GM12878 (cell line): ENCODE data around the gene PLK5.

ENCODE experiments used
- BCL11A ChIP-seq: IDR thresholded peaks from 2 replicates; pipeline ENCODE4 v1.6.1; 2011; ENCODE audit warnings: low read depth, low read length
- CTCF ChIP-seq, 3 experiments: IDR thresholded peaks in 2 of 3; conservative IDR thresholded peaks in 1 of 3; 2 replicates each; pipeline ENCODE4 v1.5.1; 2011; ENCODE audit warnings: low read depth in 3 of 3, low read length in 3 of 3, mild to moderate bottlenecking in 3 of 3, control low read depth in 2 of 3, moderate library complexity in 2 of 3, inconsistent platforms in 1 of 3, mixed read lengths in 1 of 3; ENCODE audit not compliant: control insufficient read depth in 2 of 3, insufficient read depth in 1 of 3; ENCODE audit errors: extremely low read depth in 1 of 3
- EZH2 ChIP-seq: IDR thresholded peaks from 2 replicates; pipeline ENCODE4 v1.6.1; 2012; ENCODE audit warnings: low read depth, mild to moderate bottlenecking, control low read depth, inconsistent platforms, low read length, borderline replicate concordance; ENCODE audit not compliant: control insufficient read depth
- JUNB ChIP-seq: IDR thresholded peaks from 2 replicates; pipeline ENCODE4 v1.6.1; 2016; ENCODE audit warnings: antibody characterized with exemption, mild to moderate bottlenecking
- POLR2A ChIP-seq: IDR thresholded peaks from 2 replicates; pipeline ENCODE4 v1.6.1; 2011; ENCODE audit warnings: low read depth, mild to moderate bottlenecking, low read length
- RAD21 ChIP-seq: IDR thresholded peaks from 2 replicates; pipeline ENCODE4 v1.6.1; 2011; ENCODE audit warnings: mild to moderate bottlenecking, low read depth, low read length, moderate library complexity; ENCODE audit not compliant: insufficient read depth
- REST ChIP-seq: IDR thresholded peaks from 2 replicates; pipeline ENCODE4 v1.6.1; 2012; ENCODE audit warnings: mild to moderate bottlenecking, low read depth, low read length
- SIN3A ChIP-seq: IDR thresholded peaks from 2 replicates; pipeline ENCODE4 v1.6.1; 2012; ENCODE audit warnings: low read depth, low read length, improper control_type of control experiment
- TAF1 ChIP-seq: IDR thresholded peaks from 2 replicates; pipeline ENCODE4 v1.6.1; 2011; ENCODE audit warnings: mild to moderate bottlenecking, low read depth, low read length, borderline replicate concordance
- TBL1XR1 ChIP-seq: IDR thresholded peaks from 2 replicates; pipeline ENCODE4 v1.6.1; 2012; ENCODE audit warnings: low read depth, low read length, improper control_type of control experiment
- USF1 ChIP-seq: IDR thresholded peaks from 2 replicates; pipeline ENCODE4 v1.6.1; 2011; ENCODE audit warnings: borderline replicate concordance, low read depth, mild to moderate bottlenecking, moderate library complexity, mixed read lengths, low read length; ENCODE audit not compliant: insufficient read depth; ENCODE audit errors: extremely low read length
- YBX1 ChIP-seq: fragments of 450-650 bp; IDR thresholded peaks from 2 replicates; pipeline ENCODE4 v1.6.1; 2016; ENCODE audit warnings: antibody characterized with exemption
- ZZZ3 ChIP-seq: IDR thresholded peaks from 2 replicates; pipeline ENCODE4 v1.6.1; 2011; ENCODE audit warnings: low read depth; ENCODE audit not compliant: control insufficient read depth, insufficient read length

- no peak for TF ChIP-seq YBX1
- peak; percentile 51; the same call in 1 of the 2 replicates for TF ChIP-seq POLR2A
- no peak for TF ChIP-seq TAF1
- TF ChIP-seq EZH2, result no peak
- TF ChIP-seq JUNB, result no peak
- no peak for TF ChIP-seq CTCF (IDR thresholded peaks at IDR 0.05 in 2 of 3, conservative IDR thresholded peaks at IDR 0.05 in 1 of 3; ENCODE audit: control insufficient read depth in 2 of 3, extremely low read depth in 1 of 3, insufficient read depth in 1 of 3, low read depth in 3 of 3, low read length in 3 of 3)
- TF ChIP-seq BCL11A, result no peak
- TF ChIP-seq REST, result no peak
- TF ChIP-seq RAD21, result no peak
- TF ChIP-seq ZZZ3, result no peak
- TF ChIP-seq SIN3A, result no peak
- no peak for TF ChIP-seq TBL1XR1
- no peak for TF ChIP-seq USF1
These were observed 32.6 kb upstream of the PLK5 start, which contains the start of gene REEP6 for GRCh38 chr19:1491114-1491848.
